Hepatocyte (in vitro differentiated cells): ENCODE measurements around the gene OTOP3.
A peak's percentile ranks its signal among the peaks of the same experiment; 100 is the strongest.

ENCODE experiments used
- CTCF ChIP-seq: fragments of 200-600 bp; sonication (generic); IDR thresholded peaks from 2 replicates; pipeline ENCODE4 v1.5.1; 2016; ENCODE audit warnings: antibody characterized with exemption, mild to moderate bottlenecking; ENCODE audit not compliant: poor library complexity
- EZH2 ChIP-seq: fragments of 200-600 bp; sonication (generic); IDR thresholded peaks from 2 replicates; pipeline ENCODE4 v1.6.1; 2016; ENCODE audit warnings: antibody characterized with exemption, mild to moderate bottlenecking, borderline replicate concordance

- TF ChIP-seq CTCF (peak; percentile 14), EZH2 (no peak)
These were observed 16.0 kb upstream of the OTOP3 start for GRCh38 chr17:74919440-74920305.
